ENCODE data around the gene DBF4. TPM values are rescaled to one million over a fixed set of nuclear protein-coding genes. Genes with fewer than 3 reads are reported as not detected.
"Not testable (repeated sequence)": the region's sequence is repeated elsewhere in the genome, so short reads cannot be mapped to it uniquely, and the experiment has no call there.

The DBF4 gene
- 10 to 100 TPM; 74.6 to 76.6 TPM for total RNA-seq

GRCh38 chr7:87876040-87876868 is at the start of gene DBF4, which contains the start of gene SLC25A40:
DBF4 (plus strand) TSS chr7:87876493; CDS start chr7:87876733, 240 bp downstream.
SLC25A40 (minus strand) TSS chr7:87876360; CDS start chr7:87858727, 17,633 bp downstream.
- CTCF ChIA-PET: interaction anchor here (0.9 to 1.5 kb wide), 2 partner anchors 26 to 58 kb away, joined by 3 to 6 read pairs; partner anchors contain the start of gene ADAM22
- POLR2A ChIA-PET: interaction anchor here (0.6 to 1.3 kb wide), 3 partner anchors 46 to 91 kb away, joined by 3 to 13 read pairs (median 5); partner anchors contain the start of gene ADAM22

GRCh38 chr7:87828383-87828782 is 47.9 kb upstream of the DBF4 start:
- POLR2A ChIA-PET, CTCF ChIA-PET: not testable (repeated sequence)

- ChIA-PET POLR2A (no interaction called here), CTCF (no interaction called here)
Observed at GRCh38 chr7:87831097-87831496, 45.2 kb upstream of the DBF4 start.

GRCh38 chr7:87833130-87833529 is 43.2 kb upstream of the DBF4 start:
- ChIA-PET POLR2A (no interaction called here), CTCF (no interaction called here)

DNA sequence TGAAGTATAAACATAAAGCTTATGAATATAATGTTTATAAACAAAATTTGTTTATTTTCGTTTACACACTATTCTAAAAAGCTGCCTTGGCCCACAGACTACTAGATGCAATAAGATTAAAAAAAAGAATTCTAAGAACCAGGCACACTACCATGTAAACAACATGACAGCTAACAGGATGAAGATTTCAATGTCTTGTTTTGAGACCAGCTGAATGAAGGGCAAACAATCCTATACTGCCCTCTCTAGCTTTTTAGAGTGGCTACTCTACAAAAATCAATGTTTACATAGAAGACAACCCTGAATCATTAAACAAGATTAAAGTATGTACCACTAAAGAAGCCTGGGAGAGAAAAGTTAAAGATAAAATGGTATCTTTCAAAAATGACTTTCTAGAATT is 38.7 kb upstream of the DBF4 start:
- ChIA-PET POLR2A (no interaction called here), CTCF (no interaction called here)

DNA sequence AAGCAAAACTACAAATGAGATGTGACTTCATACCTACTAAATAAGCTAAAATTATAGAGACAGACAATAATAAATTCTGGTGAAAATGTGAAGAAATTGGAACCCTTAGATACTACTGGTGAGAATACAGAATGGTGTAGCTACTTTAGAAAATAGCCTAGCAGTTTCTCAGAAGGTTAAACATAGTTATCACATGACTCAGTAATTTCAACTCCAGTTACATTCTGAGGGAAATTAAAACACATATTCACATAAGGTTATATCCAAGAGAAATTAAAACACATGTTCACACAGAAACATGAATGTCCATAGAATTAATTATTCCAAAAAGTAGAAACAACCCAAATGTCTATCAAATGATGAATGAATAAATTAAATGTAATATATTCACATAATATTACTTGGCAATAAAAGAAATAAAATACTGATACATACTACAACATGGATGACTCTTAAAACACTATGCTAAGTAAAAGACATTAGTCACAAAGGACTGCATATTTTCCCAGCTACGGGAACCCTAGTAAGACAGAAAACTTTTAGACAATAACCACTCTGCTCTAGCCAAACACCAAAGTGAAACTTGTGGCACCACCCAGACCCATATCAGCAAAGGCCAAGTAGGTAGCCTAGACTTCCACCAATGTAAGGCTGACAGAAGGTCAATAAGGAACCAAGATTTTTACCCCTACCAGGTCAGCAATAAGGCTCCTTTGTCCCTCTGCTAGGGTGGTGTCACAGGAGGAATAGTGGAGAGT is 25.3 kb upstream of the DBF4 start:
- POLR2A ChIA-PET: no interaction called here
- CTCF ChIA-PET: interaction anchor here (1.0 kb wide), 1 partner anchor 24 kb away, joined by 6 read pairs; no protein-coding TSS in a partner anchor

- POLR2A ChIA-PET: no interaction called here
Observed at GRCh38 chr7:87852306-87852705, 24.0 kb upstream of the DBF4 start.

DNA sequence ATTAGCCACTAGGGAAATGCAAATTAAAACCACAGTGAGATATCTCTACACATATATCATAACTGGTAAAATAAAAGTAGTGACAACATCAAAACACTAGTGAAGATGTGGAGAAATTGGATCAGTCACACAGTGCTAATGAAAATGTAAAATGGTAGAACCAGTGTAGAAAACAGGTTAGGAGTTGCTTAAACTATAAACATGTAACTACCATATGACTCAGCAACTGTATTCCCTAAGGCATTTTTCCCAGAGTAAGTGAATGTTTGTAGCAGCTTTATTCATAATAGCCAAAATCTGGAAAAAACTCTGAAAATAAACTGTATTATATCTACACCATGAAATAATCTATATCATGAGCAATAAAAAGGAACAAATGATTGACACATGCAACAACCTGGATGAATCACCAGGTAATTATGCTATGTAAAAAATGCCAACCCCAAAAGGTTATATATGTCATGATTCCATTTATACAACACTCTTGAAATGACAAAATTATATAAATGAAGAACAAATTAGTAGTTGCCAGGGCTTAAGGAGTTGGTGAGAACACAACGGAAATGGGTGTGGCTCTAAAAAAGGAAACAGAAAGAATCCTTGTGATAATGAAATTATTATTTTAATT is 22.9 kb upstream of the DBF4 start:
- ChIA-PET POLR2A (no interaction called here), CTCF (no interaction called here)

More at GRCh38 chr7:87852306-87852705, 24.0 kb upstream of the DBF4 start:
- CTCF ChIA-PET: no interaction called here

GRCh38 chr7:87858417-87859100 is 17.7 kb upstream of the DBF4 start:
- POLR2A ChIA-PET: no interaction called here
- CTCF ChIA-PET: no interaction called here

GRCh38 chr7:87866089-87866488 is 10.2 kb upstream of the DBF4 start:
- CTCF ChIA-PET: no interaction called here

DNA sequence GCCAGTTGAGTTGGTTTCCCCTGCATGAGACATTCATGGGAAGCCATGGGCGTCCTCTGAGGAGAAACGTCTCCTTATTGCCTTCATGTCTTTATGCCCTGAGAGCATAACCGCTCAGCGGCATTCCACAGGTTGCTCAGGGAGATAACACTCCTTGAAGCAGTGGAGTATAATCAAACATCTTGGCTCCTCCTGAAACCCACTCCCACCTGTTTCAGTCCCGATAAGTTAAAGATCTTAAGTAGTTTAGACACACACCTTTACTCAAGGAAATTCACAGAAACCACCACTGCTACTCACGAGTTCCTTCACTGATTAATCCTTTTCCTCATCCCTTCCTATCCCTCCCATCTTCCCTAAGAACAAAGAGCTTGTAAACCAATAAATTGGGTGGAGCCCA is 9.8 kb upstream of the DBF4 start:
- CTCF ChIA-PET, POLR2A ChIA-PET: not testable (repeated sequence)

More at GRCh38 chr7:87866089-87866488, 10.2 kb upstream of the DBF4 start:
- POLR2A ChIA-PET: no interaction called here

DNA sequence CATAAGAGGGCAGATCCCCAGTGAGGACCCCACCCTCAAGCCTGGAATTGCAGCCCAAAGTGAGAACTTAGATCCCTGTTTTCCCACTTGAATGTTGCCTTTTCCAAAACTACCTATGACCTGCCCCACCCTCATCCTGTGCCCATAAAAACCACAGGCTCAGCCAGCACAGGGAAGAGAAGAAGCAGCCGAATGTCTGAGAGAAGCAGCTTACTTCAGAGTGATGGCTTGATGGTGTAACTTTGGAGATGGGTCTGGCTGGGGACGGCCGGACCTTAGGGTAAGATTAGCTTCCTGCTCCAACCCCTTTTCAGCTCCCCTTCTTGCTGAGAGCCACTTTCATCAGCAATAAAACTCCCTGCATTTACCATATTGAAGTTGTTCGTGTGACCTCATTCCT is 5.8 kb upstream of the DBF4 start:
- POLR2A ChIA-PET: no interaction called here
- CTCF ChIA-PET: no interaction called here

DNA sequence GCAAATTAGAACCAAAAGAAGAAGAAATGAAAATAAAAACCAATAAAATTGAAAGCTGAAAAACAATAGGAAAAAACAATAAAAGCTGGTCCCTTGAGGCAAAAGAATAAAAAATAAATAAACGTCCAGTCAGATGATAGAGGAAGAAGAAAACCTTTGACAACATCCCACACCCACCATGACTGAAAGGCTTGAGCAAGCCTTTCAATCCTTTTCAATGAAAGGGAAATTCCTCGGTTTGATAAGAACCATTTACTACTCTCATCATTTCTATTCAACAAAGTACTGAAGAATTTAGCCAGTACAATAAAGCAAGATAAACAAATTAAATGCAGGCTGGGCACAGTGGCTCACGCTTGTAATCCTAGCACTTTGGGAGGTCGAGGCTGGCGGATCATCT is 3.9 kb upstream of the DBF4 start:
- POLR2A ChIA-PET: no interaction called here
- CTCF ChIA-PET: no interaction called here

GRCh38 chr7:87873328-87873727 is 3.0 kb upstream of the DBF4 start:
- POLR2A ChIA-PET, CTCF ChIA-PET: not testable (repeated sequence)

DNA sequence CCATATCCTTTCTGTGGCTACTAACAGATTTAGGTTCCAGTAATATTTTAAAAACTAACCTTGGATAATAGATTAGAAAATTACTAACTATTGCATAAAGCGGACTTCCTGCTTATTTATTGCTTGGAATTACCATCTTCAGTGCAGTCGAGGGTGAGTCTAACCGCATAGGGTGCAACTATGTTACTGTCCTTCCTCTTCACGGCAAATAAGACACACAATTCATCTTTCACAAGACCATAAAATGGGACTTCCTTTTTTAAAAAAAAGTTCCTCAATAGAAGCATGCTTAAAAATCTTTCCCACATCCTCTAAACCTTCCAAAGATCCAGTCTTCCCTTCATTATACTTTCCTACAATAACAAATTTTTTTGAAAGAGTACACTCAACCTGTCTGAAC is 2.2 kb upstream of the DBF4 start:
- ChIA-PET POLR2A (no interaction called here), CTCF (interaction anchor here (0.5 kb wide), 1 partner anchor 29 kb away, joined by 3 read pairs; no protein-coding TSS in a partner anchor)

GRCh38 chr7:87875151-87876039 is 898 bp upstream of the DBF4 start:
- POLR2A ChIA-PET: interaction anchor here (0.6 to 1.3 kb wide), 2 partner anchors 59 to 90 kb away, joined by 3 to 5 read pairs; partner anchors contain the start of gene ADAM22
- CTCF ChIA-PET: interaction anchor here (0.9 to 1.5 kb wide), 2 partner anchors 25 to 59 kb away, joined by 3 to 6 read pairs; partner anchors contain the start of gene ADAM22

- CTCF ChIA-PET: no interaction called here
- POLR2A ChIA-PET: interaction anchor here (0.6 to 1.3 kb wide), 2 partner anchors 47 to 57 kb away, joined by 5 to 13 read pairs; partner anchors contain the start of gene ADAM22
Observed at GRCh38 chr7:87876869-87877234, 559 bp downstream of the DBF4 start.

DNA sequence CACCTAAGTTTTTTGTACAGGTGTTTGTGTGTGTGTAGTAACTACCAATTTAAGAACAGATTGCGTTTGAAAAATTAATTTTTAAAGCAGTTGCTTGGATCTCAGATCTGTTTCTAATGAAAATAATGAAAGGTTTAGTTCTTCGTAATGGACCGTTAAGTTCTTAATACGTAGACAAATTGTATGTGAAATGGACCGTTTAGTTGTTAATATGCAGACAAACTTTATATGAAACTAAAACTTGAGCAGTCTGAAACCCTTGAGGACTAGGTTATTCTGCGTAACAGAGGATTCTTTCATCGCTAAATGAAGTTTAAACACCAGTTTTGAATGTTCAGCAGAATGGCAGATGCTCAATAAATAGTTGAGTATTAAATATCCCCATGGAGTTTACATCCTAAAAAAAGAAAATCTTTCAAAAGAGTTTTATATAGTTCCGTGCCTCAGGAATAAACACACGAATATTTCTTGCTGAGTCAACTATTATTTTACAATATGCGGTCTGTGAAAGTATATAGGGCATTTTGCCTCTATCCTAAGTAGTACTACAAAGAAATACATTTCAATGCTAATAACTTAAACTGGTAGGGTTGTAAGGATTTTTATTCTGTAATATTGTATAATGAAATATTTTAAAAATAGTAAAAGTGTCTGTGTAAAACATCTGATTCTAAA is 1.2 kb downstream of the DBF4 start:
- CTCF ChIA-PET: no interaction called here
- POLR2A ChIA-PET: interaction anchor here (0.6 to 1.3 kb wide), 2 partner anchors 48 to 57 kb away, joined by 5 to 13 read pairs; partner anchors contain the start of gene ADAM22
